H1 (cell line): ENCODE measurements around the gene TTLL9. TPM values are rescaled to one million over a fixed set of nuclear protein-coding genes. Genes with fewer than 3 reads are reported as not detected.

Experiments used
- CTCF ChIA-PET: fragments of 300-600 bp; sonication (Branson Sonifier 250); formaldehyde crosslinking; loops from one replicate; lab custom pipeline; 2021; ENCODE audit not compliant: partially characterized antibody; lab: Charles Lee
- POLR2A ChIA-PET: fragments of 300-600 bp; sonication (Branson Sonifier 250); formaldehyde crosslinking; loops from one replicate; lab custom pipeline; 2021; ENCODE audit warnings: inconsistent platforms; ENCODE audit not compliant: partially characterized antibody; lab: Charles Lee
- DNase-seq, 2 experiments: peaks; one replicate each; pipeline versions ENCODE4 v3.0.0 to v3.0.0-alpha.2; 2010 to 2022; ENCODE audit warnings: low spot score in 2 of 2, low read depth in 1 of 2, mixed read lengths in 1 of 2
- FAIRE-seq: peaks from 2 replicates; lab custom pipeline; 2011; peaks lifted over from hg19 to GRCh38; lab: Jason Lieb, UNC
- H2AFZ ChIP-seq: 2 replicates; pipeline ENCODE4 v1.8.1; 2012; ENCODE audit warnings: low read length, inconsistent platforms
- H2AK5ac ChIP-seq: 2 replicates; pipeline ENCODE4 v1.6.1; 2013; ENCODE audit warnings: low read depth, low read length
- H2BK120ac ChIP-seq: replicated peaks from 2 replicates; pipeline ENCODE3; 2013; ENCODE audit warnings: low read depth, low read length, inconsistent platforms
- H2BK12ac ChIP-seq: 2 replicates; pipeline ENCODE4 v1.6.1; 2013; ENCODE audit warnings: low read depth, low read length
- H2BK15ac ChIP-seq: 2 replicates; pipeline ENCODE4 v1.6.1; 2013; ENCODE audit warnings: low read length
- H2BK20ac ChIP-seq: 2 replicates; pipeline ENCODE4 v1.6.1; 2013; ENCODE audit warnings: low read length
- H2BK5ac ChIP-seq: 2 replicates; pipeline ENCODE4 v1.6.1; 2013; ENCODE audit warnings: low read depth, low read length
- H3K14ac ChIP-seq: 2 replicates; pipeline ENCODE4 v1.6.1; 2013; ENCODE audit warnings: inconsistent platforms; ENCODE audit not compliant: insufficient read length
- H3K18ac ChIP-seq: 2 replicates; pipeline ENCODE4 v1.6.1; 2013; ENCODE audit warnings: low read length; ENCODE audit errors: extremely low read depth
- H3K23ac ChIP-seq: 2 replicates; pipeline ENCODE4 v1.6.1; 2013; ENCODE audit warnings: inconsistent platforms; ENCODE audit not compliant: insufficient read length
- H3K23me2 ChIP-seq: 2 replicates; pipeline ENCODE4 v1.6.1; 2013; ENCODE audit warnings: low read depth, low read length
- H3K27ac ChIP-seq: 2 replicates; pipeline ENCODE4 v1.6.1; 2011; ENCODE audit warnings: low read depth, low read length, inconsistent platforms
- H3K27me3 ChIP-seq, 4 experiments: replicated peaks in 1 of 4; 1 replicate in 1 of 4; 2 replicates in 3 of 4; pipeline versions ENCODE4 v1.6.1 to v1.8.1; 2011 to 2013; ENCODE audit warnings: low read length in 3 of 4, mild to moderate bottlenecking in 3 of 4, inconsistent platforms in 2 of 4, mixed read lengths in 2 of 4, moderate library complexity in 1 of 4; ENCODE audit not compliant: control insufficient read depth in 3 of 4, insufficient read depth in 3 of 4; ENCODE audit errors: extremely low read depth in 1 of 4
- H3K36me3 ChIP-seq, 4 experiments: 2 replicates each; pipeline versions ENCODE4 v1.6.1 to v1.8.1; 2011 to 2013; ENCODE audit warnings: mild to moderate bottlenecking in 4 of 4, low read length in 3 of 4, moderate library complexity in 2 of 4, control low read depth in 1 of 4, inconsistent platforms in 1 of 4; ENCODE audit not compliant: insufficient read depth in 4 of 4, control insufficient read depth in 2 of 4
- H3K4ac ChIP-seq: replicated peaks from 2 replicates; pipeline ENCODE3; 2013; ENCODE audit warnings: low read length, low read depth, mixed read lengths, inconsistent platforms; ENCODE audit not compliant: insufficient read length
- H3K4me1 ChIP-seq, 4 experiments: replicated peaks in 1 of 4; 1 replicate in 1 of 4; 2 replicates in 3 of 4; pipeline versions ENCODE4 v1.6.1 to v1.8.1; 2011 to 2013; ENCODE audit warnings: low read length in 3 of 4, inconsistent platforms in 2 of 4, mixed read lengths in 1 of 4; ENCODE audit not compliant: insufficient read depth in 4 of 4, control insufficient read depth in 3 of 4
- H3K4me2 ChIP-seq, 2 experiments: 2 replicates each; pipeline versions ENCODE4 v1.6.1 to v1.8.1; 2011 to 2013; ENCODE audit warnings: low read depth in 2 of 2, low read length in 2 of 2, control low read depth in 1 of 2, inconsistent platforms in 1 of 2, mild to moderate bottlenecking in 1 of 2; ENCODE audit not compliant: insufficient read depth in 1 of 2
- H3K4me3 ChIP-seq, 4 experiments: fragments of 200-600, 300-600 bp in 1 of 4; sonication (generic), shearing (Covaris generic), sonication (Bioruptor Twin) in 1 of 4; 2 replicates each; pipeline versions ENCODE4 v1.5.1 to v1.8.1; 2011 to 2016; ENCODE audit warnings: low read length in 4 of 4, low read depth in 3 of 4, control low read depth in 2 of 4, inconsistent platforms in 2 of 4, mild to moderate bottlenecking in 2 of 4, mixed read lengths in 1 of 4, moderate library complexity in 1 of 4; ENCODE audit not compliant: insufficient read depth in 2 of 4; ENCODE audit errors: extremely low read depth in 1 of 4
- H3K56ac ChIP-seq: replicated peaks from 2 replicates; pipeline ENCODE3; 2013; ENCODE audit warnings: low read depth, mild to moderate bottlenecking, mixed read lengths, low read length, inconsistent platforms; ENCODE audit not compliant: insufficient read length
- H3K79me1 ChIP-seq: 2 replicates; pipeline ENCODE4 v1.6.1; 2013; ENCODE audit warnings: low read depth, low read length, control low read depth
- H3K79me2 ChIP-seq, 2 experiments: 2 replicates each; pipeline versions ENCODE4 v1.6.1 to v1.8.1; 2012 to 2013; ENCODE audit warnings: low read length in 2 of 2, mild to moderate bottlenecking in 2 of 2, inconsistent platforms in 1 of 2; ENCODE audit not compliant: insufficient read depth in 2 of 2, control insufficient read depth in 1 of 2
- H3K9ac ChIP-seq, 4 experiments: replicated peaks in 1 of 4; 1 replicate in 1 of 4; 2 replicates in 3 of 4; pipeline versions ENCODE4 v1.6.1 to v1.8.1; 2011 to 2013; ENCODE audit warnings: low read depth in 3 of 4, low read length in 3 of 4, control low read depth in 2 of 4, mild to moderate bottlenecking in 2 of 4, moderate library complexity in 2 of 4, inconsistent platforms in 1 of 4; ENCODE audit errors: extremely low read depth in 1 of 4
- H3K9me3 ChIP-seq, 2 experiments: 2 replicates each; pipeline versions ENCODE4 v1.6.1 to v1.8.1; 2012 to 2013; ENCODE audit warnings: mild to moderate bottlenecking in 2 of 2, moderate library complexity in 2 of 2, control low read depth in 1 of 2, inconsistent platforms in 1 of 2, low read depth in 1 of 2, low read length in 1 of 2, mixed read lengths in 1 of 2; ENCODE audit not compliant: insufficient read depth in 2 of 2
- H4K20me1 ChIP-seq, 2 experiments: replicated peaks in 1 of 2; 2 replicates each; pipeline versions ENCODE3 to v1.8.1; 2011 to 2013; ENCODE audit warnings: inconsistent platforms in 2 of 2, low read length in 2 of 2, mild to moderate bottlenecking in 1 of 2; ENCODE audit not compliant: insufficient read depth in 2 of 2, control insufficient read depth in 1 of 2
- H4K5ac ChIP-seq: 2 replicates; pipeline ENCODE4 v1.6.1; 2013; ENCODE audit warnings: low read length, low read depth, mixed read lengths, inconsistent platforms; ENCODE audit not compliant: insufficient read length
- H4K8ac ChIP-seq: 2 replicates; pipeline ENCODE4 v1.8.0; 2013; ENCODE audit warnings: mild to moderate bottlenecking, moderate library complexity, low read length, inconsistent platforms; ENCODE audit not compliant: insufficient read depth; ENCODE audit errors: extremely low read depth
- H4K91ac ChIP-seq: replicated peaks from 2 replicates; pipeline ENCODE3; 2013; ENCODE audit warnings: low read length, mixed read lengths, inconsistent platforms; ENCODE audit not compliant: insufficient read length
- BRCA1 ChIP-seq: IDR thresholded peaks from 2 replicates; pipeline ENCODE4 v1.6.1; 2012; ENCODE audit warnings: low read depth, low read length, improper control_type of control experiment
- CHD2 ChIP-seq: IDR thresholded peaks from 2 replicates; pipeline ENCODE4 v1.6.1; 2012; ENCODE audit warnings: low read length, improper control_type of control experiment
- CTCF ChIP-seq, 3 experiments: IDR thresholded peaks; 1 replicate in 2 of 3; 2 replicates in 1 of 3; pipeline versions ENCODE4 v1.5.1 to v1.6.1; 2011; ENCODE audit warnings: low read length in 3 of 3, mild to moderate bottlenecking in 3 of 3, inconsistent platforms in 2 of 3, low read depth in 1 of 3, moderate library complexity in 1 of 3; ENCODE audit not compliant: insufficient read depth in 1 of 3; ENCODE audit errors: control extremely low read depth in 1 of 3
- GTF2F1 ChIP-seq: IDR thresholded peaks from 2 replicates; pipeline ENCODE4 v1.6.1; 2012; ENCODE audit warnings: low read depth, low read length, improper control_type of control experiment, borderline replicate concordance
- RNF2 ChIP-seq: fragments of 200-900, 300-1000 bp; sonication (generic); IDR thresholded peaks from 2 replicates; pipeline ENCODE4 v1.7.1; 2016; ENCODE audit warnings: borderline replicate concordance, low read depth, mild to moderate bottlenecking, antibody characterized with exemption, low read length; ENCODE audit not compliant: poor library complexity, severe bottlenecking; ENCODE audit errors: missing control alignments
- SIN3A ChIP-seq, 2 experiments: IDR thresholded peaks in 1 of 2; conservative IDR thresholded peaks in 1 of 2; 2 replicates each; pipeline ENCODE4 v1.6.1; 2011 to 2012; ENCODE audit warnings: low read length in 2 of 2, improper control_type of control experiment in 1 of 2, low read depth in 1 of 2, mild to moderate bottlenecking in 1 of 2
- SP4 ChIP-seq: IDR thresholded peaks from 2 replicates; pipeline ENCODE4 v1.6.1; 2012; ENCODE audit warnings: low read length, inconsistent platforms
- SRF ChIP-seq: IDR thresholded peaks from 2 replicates; pipeline ENCODE4 v1.6.1; 2011; ENCODE audit warnings: mild to moderate bottlenecking, low read depth, low read length, moderate library complexity
- TAF7 ChIP-seq: optimal IDR thresholded peaks from 2 replicates; pipeline ENCODE3; 2011; ENCODE audit warnings: low read depth, mild to moderate bottlenecking, inconsistent platforms, low read length, moderate library complexity, borderline replicate concordance
- TCF12 ChIP-seq: IDR thresholded peaks from 2 replicates; pipeline ENCODE4 v1.6.1; 2011; ENCODE audit warnings: low read depth, mild to moderate bottlenecking, low read length
- TEAD4 ChIP-seq: IDR thresholded peaks from 2 replicates; pipeline ENCODE4 v1.6.1; 2012; ENCODE audit warnings: low read depth, low read length, inconsistent platforms, mixed read lengths
- WGBS, 2 experiments: shearing (Covaris generic) in 1 of 2; methylation state at CpG; one replicate each; pipeline versions ENCODE4 v1.1.6 to v1.1.7; 2013 to 2015; ENCODE audit warnings: low lambda C conversion rate in 2 of 2, mixed read lengths in 2 of 2, inconsistent platforms in 1 of 2, low coverage in 1 of 2, missing lambda C conversion rate in 1 of 2; ENCODE audit not compliant: insufficient replicate concordance in 2 of 2, insufficient coverage in 1 of 2, insufficient read length in 1 of 2; ENCODE audit errors: extremely low coverage in 1 of 2, missing lambda C conversion rate in 1 of 2; 5-methylcytosine and 5-hydroxymethylcytosine counted together
- polyA plus RNA-seq, 7 experiments: library from polyadenylated mRNA; depleted of rRNA in 3 of 7; stranded (reverse) in 5 of 7; unstranded in 2 of 7; fragments of >200 nt in 5 of 7; fragments of 200-250 nt in 2 of 7; gene quantifications; 1 replicate in 5 of 7; 2 replicates in 1 of 7; 4 replicates in 1 of 7; pipeline versions ENCODE4 v1.2.1 to v1.2.3, GENCODE V29; 2011 to 2013; ENCODE audit warnings: missing spikeins in 2 of 7, mixed read lengths in 2 of 7
- total RNA-seq: library from RNA; stranded (reverse); fragmentation: NEBNext Ultra II Directional; extraction: Animal tissue kit (Norgen Biotek cat#: 25700); gene quantifications from 2 replicates; pipeline ENCODE4 v1.2.1, GENCODE V29; 2021

TTLL9 gene
- total and polyA plus RNA-seq, 2 of the 8 experiments (the other 6 are each of a cell fraction or from before 2014, with no cell fraction given), result 0.06 TPM; not detected in 1

- H3K9me3 ChIP-seq, result no peaks in the 10 kb centered on the region
- peak overlapping the region; percentile 21; the same call in 1 of the 2 replicates for H2BK5ac ChIP-seq
- no peak overlapping the region for H2BK120ac ChIP-seq
- peak overlapping the region; percentile 68 to 97 for H3K4me2 ChIP-seq
- H4K91ac ChIP-seq, result no peak overlapping the region
- H3K27ac ChIP-seq, result peak overlapping the region; percentile 9; the same call in 1 of the 2 replicates
- peaks cover 15% of the 10 kb centered on the region for H3K23me2 ChIP-seq
- no peak overlapping the region for H4K5ac ChIP-seq
- peak overlapping the region; percentile 38 to 77 (median 68); a peak in 6 of 7 replicates for H3K9ac ChIP-seq
- peak overlapping the region; percentile 6 for H3K56ac ChIP-seq
- 1% methylated on average over 18 of the region's 20 CpGs; no CpG with 5 or more reads in 1 of the 2 experiments for WGBS, 2 experiments
- H2BK20ac ChIP-seq, result no peak overlapping the region
- no peak overlapping the region for H3K14ac ChIP-seq
- no peak overlapping the region; the same call in 1 of the 2 replicates for H2BK15ac ChIP-seq
- no peak overlapping the region; the same call in 1 of the 2 replicates for H3K18ac ChIP-seq
- H4K8ac ChIP-seq, result peak overlapping the region; percentile 63; the same call in 1 of the 2 replicates
- no peaks in the 10 kb centered on the region for H3K36me3 ChIP-seq
- H3K27me3 ChIP-seq, result peaks cover 0 to 16% (median 13%) of the 10 kb centered on the region in 4 experiments; a peak in 5 of 7 replicates
- H3K4ac ChIP-seq, result no peak overlapping the region
- no peaks in the 10 kb centered on the region for H3K79me2 ChIP-seq
- H3K4me3 ChIP-seq, result peak overlapping the region; percentile 60 to 89 (median 84)
- H4K20me1 ChIP-seq, result no peaks in the 10 kb centered on the region
- CTCF ChIA-PET, result interaction anchor here (1.1 to 2.7 kb wide), 7 partner anchors 10 to 157 kb away, joined by 3 to 17 read pairs (median 7); partner anchors contain the start of gene PDRG1
- H2BK12ac ChIP-seq, result no peak overlapping the region
- no peak overlapping the region for H2AK5ac ChIP-seq
- DNase-seq (no peak), FAIRE-seq (no peak)
- POLR2A ChIA-PET, result interaction anchor here (1.4 kb wide), 1 partner anchor 134 kb away, joined by 4 read pairs; no protein-coding TSS in a partner anchor
- H3K4me1 ChIP-seq, result peaks cover 3 to 32% (median 17%) of the 10 kb centered on the region in 4 experiments
- no peak overlapping the region; the same call in 1 of the 2 replicates for H2AFZ ChIP-seq
- no peak overlapping the region for H3K23ac ChIP-seq
- H3K79me1 ChIP-seq, result no peaks in the 10 kb centered on the region
- TF ChIP-seq CHD2, result no peak
- peak; percentile 10; the same call in 1 of the 2 replicates for TF ChIP-seq SP4
- TF ChIP-seq TAF7, result no peak
- no peak for TF ChIP-seq GTF2F1
- no peak for TF ChIP-seq SRF
- TF ChIP-seq SIN3A (conservative IDR thresholded peaks at IDR 0.05 in 1 of 2, IDR thresholded peaks at IDR 0.05 in 1 of 2; ENCODE audit: low read depth in 1 of 2, low read length in 2 of 2), result peak in 1 of 2 experiments; percentile 61; a peak in 1 of 4 replicates
- peak; percentile 63 for TF ChIP-seq RNF2
- TF ChIP-seq BRCA1, result no peak
- TF ChIP-seq TEAD4, result no peak
- no peak for TF ChIP-seq CTCF (IDR thresholded peaks at IDR 0.05; ENCODE audit: control extremely low read depth in 1 of 3, insufficient read depth in 1 of 3, low read depth in 1 of 3, low read length in 3 of 3)
- TF ChIP-seq TCF12, result no peak
Observed at GRCh38 chr20:31861135-31861384, 9.4 kb upstream of the TTLL9 start.
